Mucosa of rectum (tissue), 2 donors: ENCODE data around the gene STARD3NL.
"Not testable (repeated sequence)": the region's sequence is repeated elsewhere in the genome, so short reads cannot be mapped to it uniquely, and the experiment has no call there.

Experiments used
- H3K27ac ChIP-seq, 2 donors: one replicate each; pipeline ENCODE4 v1.7.0; 2013; ENCODE audit warnings: inconsistent platforms in 2 of 2, low read depth in 2 of 2, low read length in 2 of 2
- H3K27me3 ChIP-seq, 2 donors: one replicate each; pipeline ENCODE4 v1.7.0; 2013; ENCODE audit warnings: low read length in 2 of 2; ENCODE audit not compliant: control insufficient read depth in 2 of 2, insufficient read depth in 2 of 2
- H3K36me3 ChIP-seq, 2 donors: one replicate each; pipeline ENCODE4 v1.7.0; 2013; ENCODE audit warnings: low read length in 2 of 2; ENCODE audit not compliant: control insufficient read depth in 2 of 2, insufficient read depth in 2 of 2
- H3K4me1 ChIP-seq, 2 donors: one replicate each; pipeline ENCODE4 v1.7.0; 2013; ENCODE audit warnings: low read length in 2 of 2, mild to moderate bottlenecking in 1 of 2; ENCODE audit not compliant: control insufficient read depth in 2 of 2, insufficient read depth in 2 of 2
- H3K4me3 ChIP-seq, 2 donors: one replicate each; pipeline ENCODE4 v1.7.0; 2013; ENCODE audit warnings: low read length in 2 of 2
- H3K9ac ChIP-seq, 2 donors: one replicate each; pipeline ENCODE4 v1.7.0; 2013; ENCODE audit warnings: low read length in 2 of 2, low read depth in 1 of 2, mild to moderate bottlenecking in 1 of 2
- H3K9me3 ChIP-seq, 2 donors: one replicate each; pipeline ENCODE4 v1.7.0; 2013; ENCODE audit warnings: low read length in 2 of 2; ENCODE audit not compliant: control insufficient read depth in 2 of 2
- donor health status: healthy.
- donor health status: Normal muscosa, but diverticular disease.

The STARD3NL gene

GRCh38 chr7:38160003-38160571 lies 18.0 kb upstream of the STARD3NL start:
- H3K27ac ChIP-seq = no peak overlapping the region

DNA sequence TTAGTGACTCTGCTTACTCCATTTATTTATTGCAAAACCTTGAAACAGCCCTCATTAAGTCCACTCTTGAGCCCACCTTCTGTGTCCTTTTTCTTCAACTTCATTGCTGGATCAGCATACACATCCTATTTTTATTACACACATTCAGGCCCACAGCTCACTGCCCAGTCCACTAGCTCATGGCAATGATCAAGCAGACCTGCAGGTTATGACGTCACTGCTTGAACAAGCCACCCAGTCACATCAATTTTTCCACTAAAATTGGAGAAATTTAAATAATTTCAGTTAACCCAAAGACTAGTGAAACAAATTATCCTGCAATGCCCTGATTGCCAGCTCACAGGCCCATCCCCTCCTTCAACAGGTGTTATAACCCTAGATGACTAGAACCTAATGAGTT lies 16.0 kb upstream of the STARD3NL start:
- Histone ChIP-seq H3K4me1 (no peaks in the 10 kb centered on the region), H3K9me3 (no peaks in the 10 kb centered on the region), H3K9ac (no peak overlapping the region), H3K36me3 (no peaks in the 10 kb centered on the region), H3K4me3 (no peak overlapping the region), H3K27me3 (no peaks in the 10 kb centered on the region), H3K27ac (no peak overlapping the region)

More at GRCh38 chr7:38160003-38160571, 18.0 kb upstream of the STARD3NL start:
- no peak overlapping the region for H3K9ac ChIP-seq
- H3K36me3 ChIP-seq = no peaks in the 10 kb centered on the region
- H3K27me3 ChIP-seq = no peaks in the 10 kb centered on the region
- H3K9me3 ChIP-seq = no peaks in the 10 kb centered on the region
- no peak overlapping the region for H3K4me3 ChIP-seq
- H3K4me1 ChIP-seq = no peaks in the 10 kb centered on the region

DNA sequence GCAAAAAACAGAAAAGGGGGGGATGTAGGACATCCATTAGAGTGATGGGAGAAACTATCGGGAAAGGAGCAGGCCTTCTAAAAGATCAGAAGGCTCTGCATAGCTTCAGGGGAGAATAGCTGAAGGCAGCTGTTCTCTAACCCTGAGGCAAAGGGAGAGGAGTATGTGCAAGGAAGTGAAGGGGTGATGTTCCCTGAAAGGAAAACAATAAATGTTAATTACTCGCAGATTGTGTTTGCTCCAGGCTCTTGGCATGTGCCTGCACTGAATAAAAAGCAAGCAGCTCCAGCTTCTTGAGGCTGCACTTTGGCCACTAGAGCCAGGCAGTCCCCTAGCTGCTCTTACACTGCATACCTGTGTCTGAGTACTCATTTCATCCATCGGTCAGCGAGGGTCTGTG lies 14.4 kb upstream of the STARD3NL start:
- H3K27ac ChIP-seq = no peak overlapping the region
- H3K9me3 ChIP-seq = no peaks in the 10 kb centered on the region
- H3K4me3 ChIP-seq = no peak overlapping the region
- no peaks in the 10 kb centered on the region for H3K36me3 ChIP-seq
- no peaks in the 10 kb centered on the region for H3K27me3 ChIP-seq
- no peak overlapping the region for H3K9ac ChIP-seq
- no peaks in the 10 kb centered on the region for H3K4me1 ChIP-seq

GRCh38 chr7:38168890-38169570 lies 9.0 kb upstream of the STARD3NL start:
- Histone ChIP-seq H3K9me3 (no peaks in the 10 kb centered on the region), H3K9ac (no peak overlapping the region), H3K27ac (no peak overlapping the region), H3K36me3 (no peaks in the 10 kb centered on the region), H3K4me3 (no peak overlapping the region), H3K27me3 (peaks cover 0 to 2% of the 10 kb centered on the region in 2 donors), H3K4me1 (peaks cover 0 to 2% of the 10 kb centered on the region in 2 donors)

GRCh38 chr7:38169847-38170246 lies 8.2 kb upstream of the STARD3NL start:
- H3K4me3 ChIP-seq = no peak overlapping the region
- no peak overlapping the region for H3K27ac ChIP-seq

DNA sequence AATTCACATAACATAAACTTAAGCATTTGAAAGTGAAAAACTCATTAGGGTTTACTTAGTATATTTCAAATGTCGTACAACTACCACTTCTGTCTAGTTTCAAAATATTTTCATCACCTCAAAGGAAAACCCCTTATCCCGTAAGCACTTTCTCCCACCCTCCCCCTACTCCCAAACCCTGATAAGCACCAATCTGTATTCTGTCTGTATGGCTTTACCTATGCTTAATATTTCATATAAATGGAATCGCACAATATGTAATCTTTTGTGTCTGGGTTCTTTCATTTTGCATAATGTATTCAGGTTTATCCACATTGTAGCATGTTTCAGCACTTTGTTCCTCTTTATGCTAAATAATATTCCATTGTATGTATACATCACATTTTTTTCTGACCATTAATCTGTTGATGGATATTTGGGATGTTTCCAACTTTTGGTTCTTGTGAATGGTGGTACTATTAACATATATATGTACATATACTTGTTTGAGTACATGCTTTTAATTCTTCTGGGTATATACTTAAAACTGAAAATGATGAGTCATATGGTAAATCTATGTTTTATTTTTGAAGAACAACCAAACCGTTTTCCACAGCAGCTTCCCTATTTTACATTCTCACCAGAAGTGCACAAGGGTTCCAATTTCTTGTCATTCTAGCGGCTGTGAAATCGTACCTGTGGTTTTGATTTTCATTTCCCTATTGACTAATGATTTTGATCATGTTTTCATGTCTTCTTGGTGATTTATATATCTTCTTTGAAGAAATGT lies 6.2 kb upstream of the STARD3NL start:
- Histone ChIP-seq H3K4me3 (no peak overlapping the region), H3K27ac (no peak overlapping the region), H3K9me3 (no peaks in the 10 kb centered on the region), H3K9ac (no peak overlapping the region), H3K4me1 (peaks cover 0 to 2% of the 10 kb centered on the region in 2 donors), H3K27me3 (peaks cover 0 to 2% of the 10 kb centered on the region in 2 donors), H3K36me3 (no peaks in the 10 kb centered on the region)

More at GRCh38 chr7:38169847-38170246, 8.2 kb upstream of the STARD3NL start:
- Histone ChIP-seq H3K4me1 (peaks cover 0 to 2% of the 10 kb centered on the region in 2 donors), H3K9ac (no peak overlapping the region), H3K36me3 (no peaks in the 10 kb centered on the region), H3K9me3 (no peaks in the 10 kb centered on the region), H3K27me3 (peaks cover 0 to 2% of the 10 kb centered on the region in 2 donors)

- H3K9me3 ChIP-seq, H3K27ac ChIP-seq, H3K4me3 ChIP-seq, H3K9ac ChIP-seq, H3K27me3 ChIP-seq, H3K36me3 ChIP-seq: not testable (repeated sequence)
- peaks cover 5 to 13% of the 10 kb centered on the region in 2 donors for H3K4me1 ChIP-seq
Observed at GRCh38 chr7:38175547-38175946, 2.5 kb upstream of the STARD3NL start.

DNA sequence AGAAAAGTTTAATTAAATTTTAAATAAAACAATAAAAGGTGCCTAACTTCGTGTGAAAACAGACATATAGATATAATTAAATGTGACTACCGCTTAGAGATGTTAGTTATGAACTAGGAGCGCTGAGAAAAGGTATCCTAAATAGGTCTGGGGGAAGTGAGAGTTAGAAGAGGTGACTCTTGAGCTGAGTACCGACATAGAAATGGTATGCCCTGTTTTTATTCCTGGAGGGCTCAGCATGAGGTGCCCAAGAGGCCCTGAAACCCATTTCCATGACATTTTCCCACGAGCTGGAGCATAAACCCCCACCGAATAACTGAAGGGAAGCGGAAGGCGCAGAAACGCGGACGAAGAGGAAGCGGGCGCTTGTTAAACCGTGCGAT lies 433 bp upstream of the STARD3NL start:
- Histone ChIP-seq H3K27ac (peak overlapping the region; percentile 69 to 93), H3K9ac (peak overlapping the region; percentile 81 to 82), H3K27me3 (peaks cover 0 to 2% of the 10 kb centered on the region in 2 donors), H3K4me1 (peaks cover 5 to 13% of the 10 kb centered on the region in 2 donors), H3K9me3 (no peaks in the 10 kb centered on the region), H3K4me3 (peak overlapping the region; percentile 85 to 96), H3K36me3 (no peaks in the 10 kb centered on the region)

- peaks cover 0 to 2% of the 10 kb centered on the region in 2 donors for H3K27me3 ChIP-seq
- H3K9me3 ChIP-seq = no peaks in the 10 kb centered on the region
- peaks cover 5 to 13% of the 10 kb centered on the region in 2 donors for H3K4me1 ChIP-seq
- H3K9ac ChIP-seq = peak overlapping the region; percentile 82 to 89
- H3K27ac ChIP-seq = peak overlapping the region; percentile 90 to 93
- H3K4me3 ChIP-seq = peak overlapping the region; percentile 85 to 96
- no peaks in the 10 kb centered on the region for H3K36me3 ChIP-seq
Observed at GRCh38 chr7:38178695-38179344, 775 bp downstream of the STARD3NL start.
